ENCODE data around the gene MAPKAP1.

Gene MAPKAP1

DNA sequence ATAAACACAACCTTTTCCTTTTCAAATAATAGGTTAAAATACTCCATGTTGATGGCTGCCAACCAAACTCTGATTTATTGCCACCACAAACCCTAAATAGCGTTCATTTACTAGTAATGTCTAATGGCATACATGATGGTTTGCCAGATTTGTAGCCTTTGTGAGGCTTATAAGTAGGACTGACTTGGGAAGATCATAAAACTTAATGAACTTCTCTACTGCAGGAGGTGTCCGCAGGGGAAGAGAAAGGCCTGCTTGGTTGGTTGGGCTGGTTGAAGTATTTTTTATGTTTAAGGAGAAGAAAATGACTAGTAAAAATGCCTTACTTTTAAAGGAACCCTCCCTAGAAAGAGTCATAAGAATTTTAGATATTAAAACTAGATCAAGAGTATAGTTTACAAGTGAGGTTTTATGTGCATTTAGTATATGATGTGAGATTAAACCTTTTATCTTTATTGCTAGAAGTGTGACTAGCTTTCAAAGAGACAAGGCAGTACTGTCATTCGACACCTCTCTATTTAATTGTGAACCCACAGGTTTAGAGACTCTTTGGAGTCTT is 45.1 kb upstream of the MAPKAP1 start:
- no peak overlapping the region for H4K12ac ChIP-seq (ENCODE audit: low read depth, low read length)
- H3K27ac ChIP-seq (ENCODE audit: low read depth, low read length), result no peak overlapping the region
- no peak overlapping the region for H3K4me2 ChIP-seq (ENCODE audit: low read length)
- H3K4me1 ChIP-seq (ENCODE audit: control insufficient read depth in 1 of 2, insufficient read depth in 2 of 2, low read length in 2 of 2), result peaks cover 0 to 3% of the 10 kb centered on the region in 2 experiments
- no peak for DNase-seq
- H2BK5ac ChIP-seq (ENCODE audit: low read depth, low read length, poor library complexity), result no peak overlapping the region
- no peak overlapping the region for H2AFZ ChIP-seq (ENCODE audit: insufficient read depth, low read length, poor library complexity)
- no peak overlapping the region for H3K4ac ChIP-seq (ENCODE audit: low read depth, low read length)
- no peak overlapping the region for H4K91ac ChIP-seq (ENCODE audit: low read depth, low read length)
- no peaks in the 10 kb centered on the region for H3K27me3 ChIP-seq (ENCODE audit: insufficient read depth, low read length)
- H2BK120ac ChIP-seq (ENCODE audit: insufficient read depth, low read length, poor library complexity), result no peak overlapping the region
- H3K79me1 ChIP-seq (ENCODE audit: low read length), result peaks cover 13% of the 10 kb centered on the region
- H3K9ac ChIP-seq (ENCODE audit: low read length), result no peak overlapping the region
- no CpG with 5 or more reads among the region's 3 CpGs for WGBS (ENCODE audit: extremely low coverage, insufficient coverage, insufficient read length)
- H3K18ac ChIP-seq (ENCODE audit: low read length), result no peak overlapping the region
- no peak overlapping the region for H2BK12ac ChIP-seq (ENCODE audit: low read length)
- no peaks in the 10 kb centered on the region for H3K9me3 ChIP-seq (ENCODE audit: insufficient read depth, low read depth, low read length)
- peaks cover 0 to 2% of the 10 kb centered on the region in 2 experiments for H3K36me3 ChIP-seq (ENCODE audit: control insufficient read depth in 1 of 2, insufficient read depth in 2 of 2, low read length in 2 of 2)
- no peak overlapping the region for H4K8ac ChIP-seq (ENCODE audit: low read depth, low read length)
- H3K79me2 ChIP-seq (ENCODE audit: control insufficient read depth, insufficient read depth, low read length, poor library complexity), result peaks cover 8% of the 10 kb centered on the region
- H2AK5ac ChIP-seq (ENCODE audit: low read length), result no peak overlapping the region
- H3K23ac ChIP-seq (ENCODE audit: low read length), result no peak overlapping the region
- H3K4me3 ChIP-seq (ENCODE audit: low read depth, low read length), result no peak overlapping the region
- no peak overlapping the region for H3K14ac ChIP-seq (ENCODE audit: low read length)

DNA sequence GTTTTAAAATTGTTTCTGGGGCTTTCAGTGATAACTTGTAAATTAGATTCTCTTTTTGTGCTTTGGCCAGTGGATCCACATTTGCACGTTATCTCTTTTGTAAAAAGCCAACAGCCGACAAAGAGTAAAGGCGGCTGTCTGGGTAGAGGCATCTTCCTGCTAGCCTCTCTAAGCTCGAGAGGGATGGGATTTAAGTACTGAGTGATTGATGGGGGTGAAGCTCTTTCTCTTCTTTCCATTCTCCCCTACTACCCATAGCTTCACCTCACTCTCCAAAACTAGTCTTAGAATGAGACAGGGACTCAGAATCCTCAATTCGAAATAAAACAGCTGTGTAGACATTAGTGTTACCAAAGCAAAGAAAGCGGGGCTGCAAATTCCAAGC is 43.6 kb upstream of the MAPKAP1 start:
- Histone ChIP-seq H3K18ac (ENCODE audit: low read length) (no peak overlapping the region), H3K4me1 (ENCODE audit: control insufficient read depth in 1 of 2, insufficient read depth in 2 of 2, low read length in 2 of 2) (peaks cover 3% of the 10 kb centered on the region in 2 experiments)

DNA sequence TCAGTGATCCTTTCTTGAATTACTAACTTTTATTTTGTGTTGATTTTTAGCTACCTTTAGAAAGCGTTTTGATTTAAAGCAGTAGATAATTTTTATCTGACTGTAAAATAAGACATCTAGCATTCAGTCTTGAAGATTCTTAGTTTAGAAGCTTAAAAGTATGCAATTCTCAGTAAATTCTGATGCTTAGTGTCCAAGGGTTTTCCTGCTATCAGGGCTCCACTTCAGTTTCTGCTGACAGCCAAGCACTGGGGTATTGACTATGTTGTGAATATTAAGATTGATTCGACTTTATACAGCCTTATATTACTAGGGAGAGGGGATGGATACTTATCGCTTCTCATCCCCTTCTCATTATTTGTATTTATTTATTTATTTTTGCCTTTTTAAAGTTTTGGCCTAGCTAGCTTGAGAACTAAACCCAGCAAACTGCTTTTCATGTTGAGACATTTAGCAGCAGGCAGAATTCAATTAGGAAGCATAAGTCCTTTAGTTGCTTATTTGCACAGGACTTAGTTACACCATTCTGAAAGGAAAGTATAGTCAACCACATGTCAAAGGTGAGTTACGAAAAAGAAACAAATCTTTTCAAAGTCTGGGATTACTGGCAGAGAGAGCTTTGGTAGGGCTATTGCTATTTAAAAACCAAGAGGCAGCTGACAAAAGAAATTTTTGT is 43.1 kb upstream of the MAPKAP1 start:
- Histone ChIP-seq H4K8ac (ENCODE audit: low read depth, low read length) (no peak overlapping the region), H2AK5ac (ENCODE audit: low read length) (no peak overlapping the region), H3K4me1 (ENCODE audit: control insufficient read depth in 1 of 2, insufficient read depth in 2 of 2, low read length in 2 of 2) (peaks cover 3 to 4% of the 10 kb centered on the region in 2 experiments), H2BK5ac (ENCODE audit: low read depth, low read length, poor library complexity) (no peak overlapping the region), H3K9ac (ENCODE audit: low read length) (no peak overlapping the region), H2AFZ (ENCODE audit: insufficient read depth, low read length, poor library complexity) (no peak overlapping the region), H4K91ac (ENCODE audit: low read depth, low read length) (no peak overlapping the region), H3K14ac (ENCODE audit: low read length) (no peak overlapping the region), H2BK120ac (ENCODE audit: insufficient read depth, low read length, poor library complexity) (no peak overlapping the region), H3K9me3 (ENCODE audit: insufficient read depth, low read depth, low read length) (no peaks in the 10 kb centered on the region), H3K4me2 (ENCODE audit: low read length) (no peak overlapping the region), H4K12ac (ENCODE audit: low read depth, low read length) (no peak overlapping the region), H3K4me3 (ENCODE audit: low read depth, low read length) (no peak overlapping the region), H3K79me2 (ENCODE audit: control insufficient read depth, insufficient read depth, low read length, poor library complexity) (peaks cover 8% of the 10 kb centered on the region), H2BK12ac (ENCODE audit: low read length) (no peak overlapping the region), H3K23ac (ENCODE audit: low read length) (no peak overlapping the region), H3K4ac (ENCODE audit: low read depth, low read length) (no peak overlapping the region), H3K18ac (ENCODE audit: low read length) (no peak overlapping the region), H3K27ac (ENCODE audit: low read depth, low read length) (no peak overlapping the region), H3K36me3 (ENCODE audit: control insufficient read depth in 1 of 2, insufficient read depth in 2 of 2, low read length in 2 of 2) (no peaks in the 10 kb centered on the region), H3K79me1 (ENCODE audit: low read length) (peaks cover 15% of the 10 kb centered on the region), H3K27me3 (ENCODE audit: insufficient read depth, low read length) (no peaks in the 10 kb centered on the region)
- DNase-seq, result no peak
- WGBS (ENCODE audit: extremely low coverage, insufficient coverage, insufficient read length), result no CpG with 5 or more reads among the region's 4 CpGs

More for the DNA sequence above, 43.6 kb upstream of the MAPKAP1 start:
- Histone ChIP-seq H3K9me3 (ENCODE audit: insufficient read depth, low read depth, low read length) (no peaks in the 10 kb centered on the region), H3K23ac (ENCODE audit: low read length) (no peak overlapping the region), H3K27ac (ENCODE audit: low read depth, low read length) (no peak overlapping the region), H2BK120ac (ENCODE audit: insufficient read depth, low read length, poor library complexity) (no peak overlapping the region), H3K14ac (ENCODE audit: low read length) (no peak overlapping the region), H2BK5ac (ENCODE audit: low read depth, low read length, poor library complexity) (no peak overlapping the region), H3K36me3 (ENCODE audit: control insufficient read depth in 1 of 2, insufficient read depth in 2 of 2, low read length in 2 of 2) (no peaks in the 10 kb centered on the region), H3K27me3 (ENCODE audit: insufficient read depth, low read length) (no peaks in the 10 kb centered on the region), H3K79me1 (ENCODE audit: low read length) (peaks cover 15% of the 10 kb centered on the region), H4K12ac (ENCODE audit: low read depth, low read length) (no peak overlapping the region), H3K4me2 (ENCODE audit: low read length) (no peak overlapping the region), H3K4ac (ENCODE audit: low read depth, low read length) (no peak overlapping the region), H2BK12ac (ENCODE audit: low read length) (no peak overlapping the region), H2AFZ (ENCODE audit: insufficient read depth, low read length, poor library complexity) (no peak overlapping the region), H3K9ac (ENCODE audit: low read length) (no peak overlapping the region), H4K91ac (ENCODE audit: low read depth, low read length) (no peak overlapping the region), H3K79me2 (ENCODE audit: control insufficient read depth, insufficient read depth, low read length, poor library complexity) (peaks cover 8% of the 10 kb centered on the region), H4K8ac (ENCODE audit: low read depth, low read length) (no peak overlapping the region), H3K4me3 (ENCODE audit: low read depth, low read length) (no peak overlapping the region), H2AK5ac (ENCODE audit: low read length) (no peak overlapping the region)
- no peak for DNase-seq
- WGBS (ENCODE audit: extremely low coverage, insufficient coverage, insufficient read length), result no CpG with 5 or more reads among the region's 6 CpGs

DNA sequence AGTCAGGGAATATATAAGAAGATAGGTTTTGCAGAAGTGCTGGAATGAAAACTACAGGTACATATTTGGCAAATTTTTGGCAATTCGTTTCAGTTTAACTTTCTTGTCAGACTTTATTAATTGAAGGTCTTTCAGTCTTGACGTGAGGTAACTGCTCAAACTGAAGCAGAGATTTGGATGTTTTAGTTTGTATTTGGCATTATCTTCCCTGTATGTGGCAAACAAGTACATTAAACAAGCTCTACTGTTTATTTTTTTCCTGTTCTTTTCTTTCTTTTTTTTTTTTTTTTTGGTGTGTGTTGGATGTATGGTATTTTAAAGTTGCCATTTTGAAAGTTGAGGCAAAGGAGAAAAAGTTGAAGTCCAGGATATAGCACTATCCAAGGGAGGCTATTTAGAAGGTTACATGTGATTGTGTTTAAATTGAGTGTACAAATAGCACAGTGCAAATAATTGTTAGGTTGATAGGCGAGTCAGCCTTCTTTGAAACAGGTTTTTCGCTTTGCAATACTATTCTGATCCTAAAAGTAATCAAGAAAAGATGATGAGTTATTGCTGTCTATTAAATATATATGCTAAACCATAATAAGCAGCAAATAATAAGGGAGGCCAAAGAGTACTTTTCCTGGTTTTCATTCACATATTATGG is 42.4 kb upstream of the MAPKAP1 start:
- Histone ChIP-seq H3K4me2 (ENCODE audit: low read length) (no peak overlapping the region), H3K14ac (ENCODE audit: low read length) (no peak overlapping the region), H2AK5ac (ENCODE audit: low read length) (no peak overlapping the region), H4K8ac (ENCODE audit: low read depth, low read length) (no peak overlapping the region), H3K79me2 (ENCODE audit: control insufficient read depth, insufficient read depth, low read length, poor library complexity) (peaks cover 8% of the 10 kb centered on the region), H2BK120ac (ENCODE audit: insufficient read depth, low read length, poor library complexity) (no peak overlapping the region), H4K12ac (ENCODE audit: low read depth, low read length) (no peak overlapping the region), H3K23ac (ENCODE audit: low read length) (no peak overlapping the region), H3K4ac (ENCODE audit: low read depth, low read length) (no peak overlapping the region), H3K9ac (ENCODE audit: low read length) (no peak overlapping the region), H3K4me1 (ENCODE audit: control insufficient read depth in 1 of 2, insufficient read depth in 2 of 2, low read length in 2 of 2) (peaks cover 3 to 4% of the 10 kb centered on the region in 2 experiments), H2BK5ac (ENCODE audit: low read depth, low read length, poor library complexity) (no peak overlapping the region), H3K36me3 (ENCODE audit: control insufficient read depth in 1 of 2, insufficient read depth in 2 of 2, low read length in 2 of 2) (no peaks in the 10 kb centered on the region), H3K27me3 (ENCODE audit: insufficient read depth, low read length) (no peaks in the 10 kb centered on the region), H4K91ac (ENCODE audit: low read depth, low read length) (no peak overlapping the region), H3K27ac (ENCODE audit: low read depth, low read length) (no peak overlapping the region), H3K79me1 (ENCODE audit: low read length) (peaks cover 15% of the 10 kb centered on the region), H2AFZ (ENCODE audit: insufficient read depth, low read length, poor library complexity) (no peak overlapping the region), H2BK12ac (ENCODE audit: low read length) (no peak overlapping the region), H3K4me3 (ENCODE audit: low read depth, low read length) (no peak overlapping the region), H3K9me3 (ENCODE audit: insufficient read depth, low read depth, low read length) (no peaks in the 10 kb centered on the region), H3K18ac (ENCODE audit: low read length) (no peak overlapping the region)
- DNase-seq, result no peak
- no CpG with 5 or more reads among the region's 4 CpGs for WGBS (ENCODE audit: extremely low coverage, insufficient coverage, insufficient read length)

Data from trophoblast cell (in vitro differentiated cells and primary cell).